ENCODE results near the gene DDX27.
A peak's percentile ranks its signal among the peaks of the same experiment; 100 is the strongest.
"Not testable (repeated sequence)": the region's sequence is repeated elsewhere in the genome, so short reads cannot be mapped to it uniquely, and the experiment has no call there.

The DDX27 gene

GRCh38 chr20:49185071-49185761 lies 34.0 kb upstream of the DDX27 start:
- H3K4me3 ChIP-seq, result no peak overlapping the region
- no peaks in the 10 kb centered on the region for H3K36me3 ChIP-seq
- intact Hi-C loops (cut with DNase I; ENCODE audit: low total_unique reads), result loop anchor here (5.0 kb wide), 1 partner anchor 1327 kb away; the partner anchor contains the start of gene PTPN1
- no peaks in the 10 kb centered on the region for H3K9me3 ChIP-seq
- no peaks in the 10 kb centered on the region for H3K27me3 ChIP-seq
- TF ChIP-seq, protein P1, sequence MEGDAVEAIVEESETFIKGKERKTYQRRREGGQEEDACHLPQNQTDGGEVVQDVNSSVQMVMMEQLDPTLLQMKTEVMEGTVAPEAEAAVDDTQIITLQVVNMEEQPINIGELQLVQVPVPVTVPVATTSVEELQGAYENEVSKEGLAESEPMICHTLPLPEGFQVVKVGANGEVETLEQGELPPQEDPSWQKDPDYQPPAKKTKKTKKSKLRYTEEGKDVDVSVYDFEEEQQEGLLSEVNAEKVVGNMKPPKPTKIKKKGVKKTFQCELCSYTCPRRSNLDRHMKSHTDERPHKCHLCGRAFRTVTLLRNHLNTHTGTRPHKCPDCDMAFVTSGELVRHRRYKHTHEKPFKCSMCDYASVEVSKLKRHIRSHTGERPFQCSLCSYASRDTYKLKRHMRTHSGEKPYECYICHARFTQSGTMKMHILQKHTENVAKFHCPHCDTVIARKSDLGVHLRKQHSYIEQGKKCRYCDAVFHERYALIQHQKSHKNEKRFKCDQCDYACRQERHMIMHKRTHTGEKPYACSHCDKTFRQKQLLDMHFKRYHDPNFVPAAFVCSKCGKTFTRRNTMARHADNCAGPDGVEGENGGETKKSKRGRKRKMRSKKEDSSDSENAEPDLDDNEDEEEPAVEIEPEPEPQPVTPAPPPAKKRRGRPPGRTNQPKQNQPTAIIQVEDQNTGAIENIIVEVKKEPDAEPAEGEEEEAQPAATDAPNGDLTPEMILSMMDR (IDR thresholded peaks at IDR 0.05), result no peak
- H3K4me1 ChIP-seq, result peaks cover 0 to 50% (median 10%) of the 10 kb centered on the region in 4 donors
- no peak for DNase-seq
- no peak overlapping the region for H3K27ac ChIP-seq

- peaks cover 0 to 35% (median 10%) of the 10 kb centered on the region in 4 donors for H3K4me1 ChIP-seq
- peak; percentile 66 to 72 for DNase-seq
- intact Hi-C loops (cut with DNase I; ENCODE audit: low total_unique reads), result loop anchor here (5.0 kb wide), 1 partner anchor 1326 kb away; the partner anchor contains the start of gene PTPN1
- H3K27me3 ChIP-seq, result no peaks in the 10 kb centered on the region
- no peaks in the 10 kb centered on the region for H3K36me3 ChIP-seq
- H3K27ac ChIP-seq, result peak overlapping the region; percentile 91 to 93
- TF ChIP-seq, protein P1 (IDR thresholded peaks at IDR 0.05), result no peak
- peak overlapping the region; percentile 95 for H3K4me3 ChIP-seq
- no peaks in the 10 kb centered on the region for H3K9me3 ChIP-seq
Observed at GRCh38 chr20:49186535-49187329, 32.5 kb upstream of the DDX27 start.

DNA sequence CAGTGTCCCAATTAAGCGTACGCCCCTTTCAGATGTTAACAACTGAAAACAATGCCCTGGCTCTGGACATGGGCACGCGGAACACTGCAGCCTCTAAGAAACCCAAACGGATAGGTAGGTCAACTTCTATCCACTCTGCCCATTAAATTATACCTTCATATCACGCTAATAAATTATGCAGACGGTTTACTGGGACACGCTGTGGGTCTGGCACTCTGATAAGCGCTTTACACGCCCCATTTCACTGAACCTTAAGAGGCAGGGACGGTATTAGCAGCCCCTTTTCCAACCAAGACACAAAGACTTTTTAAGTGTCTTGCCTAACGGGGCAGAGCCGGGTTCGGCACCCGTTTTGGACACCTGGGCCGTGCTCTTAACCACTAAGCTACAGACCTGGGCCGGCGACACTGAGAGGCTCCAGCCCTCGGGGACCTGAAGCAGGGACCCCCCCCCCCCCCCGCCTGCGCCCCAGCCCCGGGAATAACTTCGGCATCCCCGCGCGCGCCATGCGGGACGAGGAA lies 31.8 kb upstream of the DDX27 start:
- intact Hi-C loops (cut with DNase I; ENCODE audit: low total_unique reads), result loop anchor here (5.0 kb wide), 1 partner anchor 1325 kb away; the partner anchor contains the start of gene PTPN1
- no peaks in the 10 kb centered on the region for H3K9me3 ChIP-seq
- H3K4me3 ChIP-seq, result peak overlapping the region; percentile 95
- peak in 1 of 2 donors; percentile 25 for DNase-seq
- H3K36me3 ChIP-seq, result no peaks in the 10 kb centered on the region
- peaks cover 0 to 28% (median 10%) of the 10 kb centered on the region in 4 donors for H3K4me1 ChIP-seq
- TF ChIP-seq, protein P1 (IDR thresholded peaks at IDR 0.05), result no peak
- H3K27me3 ChIP-seq, result no peaks in the 10 kb centered on the region
- peak overlapping the region; percentile 91 to 93 for H3K27ac ChIP-seq

DNA sequence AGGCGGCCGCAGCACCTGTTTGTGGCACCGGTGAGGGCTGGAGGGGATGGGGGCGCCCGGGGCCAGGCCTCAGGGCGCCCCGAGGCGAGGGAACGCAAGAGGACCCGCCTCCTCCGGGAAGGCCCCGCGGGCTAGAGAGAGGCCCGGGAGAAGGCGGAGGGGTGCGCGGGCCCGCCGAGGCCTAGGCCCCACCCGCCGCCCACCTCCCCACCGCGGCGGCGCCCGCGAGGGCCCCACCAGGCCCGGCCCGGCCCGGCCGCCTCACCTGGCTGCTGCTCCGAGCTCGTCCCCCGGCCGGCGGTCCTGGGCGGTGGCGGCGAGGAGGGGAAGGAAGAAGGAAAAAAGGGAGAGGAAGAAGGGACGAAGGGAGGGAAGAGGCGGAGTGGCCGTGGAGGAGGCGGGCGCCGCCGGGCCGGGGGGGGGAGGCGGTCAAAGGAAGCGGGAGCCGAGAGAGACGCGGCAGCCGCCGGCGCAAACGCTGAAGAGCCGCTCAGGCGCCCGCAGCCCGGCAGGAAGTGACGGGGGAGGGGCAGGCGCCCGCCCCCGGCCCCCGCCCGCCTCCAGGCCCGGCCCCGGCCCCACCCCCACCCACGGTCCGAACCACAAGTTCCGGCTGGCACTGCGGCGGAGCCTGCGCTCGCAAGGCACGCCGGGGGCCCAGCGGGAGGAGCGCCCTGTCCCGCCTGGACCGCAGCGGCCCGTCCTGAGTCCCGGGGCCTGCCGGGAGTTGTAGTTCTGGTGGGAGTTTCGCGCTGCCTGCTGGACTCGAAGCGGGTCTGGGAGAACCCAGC lies 31.2 kb upstream of the DDX27 start, which contains the start of gene STAU1:
Gene STAU1, minus strand, starts transcription at position 484 of the 791 bp plus-strand sequence. CDS start 22,133 bp downstream, outside the sequence.
- peak within 1 kb of the TSS; percentile 95 for H3K4me3 ChIP-seq
- no peaks in the 10 kb centered on the region for H3K27me3 ChIP-seq
- DNase-seq, result peak; percentile 93 to 97
- TF ChIP-seq, protein P1 (IDR thresholded peaks at IDR 0.05), result no peak
- peak within 1 kb of the TSS; percentile 91 to 93 for H3K27ac ChIP-seq
- intact Hi-C loops (cut with DNase I; ENCODE audit: low total_unique reads), result loop anchor here (5.0 kb wide), 1 partner anchor 1324 kb away; the partner anchor contains the start of gene PTPN1
- no peaks in the 10 kb centered on the region for H3K9me3 ChIP-seq
- H3K4me1 ChIP-seq, result peaks cover 0 to 27% (median 10%) of the 10 kb centered on the region in 4 donors
- H3K36me3 ChIP-seq, result no peaks in the 10 kb centered on the region

DNA sequence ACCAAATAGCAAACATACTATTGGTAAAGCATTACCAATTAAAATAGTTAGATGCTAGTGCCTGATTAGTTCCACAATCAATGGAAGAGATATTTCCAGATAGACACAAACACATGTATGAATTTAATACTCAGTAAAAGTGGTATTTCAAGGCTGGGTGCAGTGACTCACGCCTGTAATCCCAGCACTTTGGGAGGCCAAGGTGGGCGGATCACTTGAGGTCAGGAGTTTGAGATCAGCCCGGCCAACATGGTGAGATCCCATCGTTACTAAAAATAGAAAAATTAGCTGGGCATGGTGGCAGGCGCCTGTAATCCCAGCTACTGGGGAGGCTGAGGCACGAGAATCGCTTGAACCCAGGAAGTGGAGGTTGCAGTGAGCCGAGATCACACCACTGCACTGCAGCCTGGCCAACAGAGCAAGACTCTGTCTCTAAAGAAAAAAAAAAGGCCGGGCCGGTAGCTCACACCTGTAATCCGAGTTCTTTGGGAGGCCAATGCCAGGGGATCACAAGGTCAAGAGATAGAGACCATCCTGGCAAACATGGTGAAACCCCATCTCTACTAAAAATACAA lies 26.2 kb upstream of the DDX27 start:
- H3K27ac ChIP-seq; H3K27me3 ChIP-seq; DNase-seq; H3K36me3 ChIP-seq; intact Hi-C loops (cut with DNase I; ENCODE audit: low total_unique reads); H3K9me3 ChIP-seq; H3K4me3 ChIP-seq; H3K4me1 ChIP-seq: not testable (repeated sequence)
